Measurements from ENCODE around the gene EZH2. TPM values are rescaled to one million over a fixed set of nuclear protein-coding genes. Genes with fewer than 3 reads are reported as not detected.

Gene EZH2
- total RNA-seq, 1 donor from 2014 or later = 10.6 TPM

- Mint-ChIP-seq H3K27me3 (ENCODE audit: low read depth) (no peaks in the 10 kb centered on the region), H3K36me3 (ENCODE audit: low read depth) (peaks cover 5% of the 10 kb centered on the region), H3K9me3 (ENCODE audit: low read depth) (peaks cover 13% of the 10 kb centered on the region), H3K4me1 (ENCODE audit: low read depth) (peaks cover 2% of the 10 kb centered on the region), H3K4me3 (ENCODE audit: unreplicated experiment) (no peak overlapping the region), H3K27ac (ENCODE audit: unreplicated experiment) (no peak overlapping the region)
- DNase-seq (ENCODE audit: low spot score) = no peak
- TF ChIP-seq CTCF (IDR thresholded peaks at IDR 0.05) = no peak
These were observed 13.1 kb downstream of the EZH2 start for GRCh38 chr7:148871030-148871429.

- Mint-ChIP-seq H3K27ac (ENCODE audit: unreplicated experiment) (no peak overlapping the region), H3K27me3 (ENCODE audit: low read depth) (no peaks in the 10 kb centered on the region), H3K4me1 (ENCODE audit: low read depth) (peaks cover 5% of the 10 kb centered on the region), H3K36me3 (ENCODE audit: low read depth) (peaks cover 5% of the 10 kb centered on the region), H3K4me3 (ENCODE audit: unreplicated experiment) (no peak overlapping the region), H3K9me3 (ENCODE audit: low read depth) (peaks cover 13% of the 10 kb centered on the region)
- no peak for DNase-seq (ENCODE audit: low spot score)
- TF ChIP-seq CTCF (IDR thresholded peaks at IDR 0.05) = no peak
These were observed 15.8 kb downstream of the EZH2 start for GRCh38 chr7:148868378-148868674.

GRCh38 chr7:148867596-148868377 is 16.3 kb downstream of the EZH2 start:
- Mint-ChIP-seq H3K27ac (ENCODE audit: unreplicated experiment) (no peak overlapping the region), H3K4me1 (ENCODE audit: low read depth) (peaks cover 5% of the 10 kb centered on the region), H3K36me3 (ENCODE audit: low read depth) (peaks cover 5% of the 10 kb centered on the region), H3K27me3 (ENCODE audit: low read depth) (no peaks in the 10 kb centered on the region), H3K4me3 (ENCODE audit: unreplicated experiment) (no peak overlapping the region), H3K9me3 (ENCODE audit: low read depth) (peaks cover 13% of the 10 kb centered on the region)
- no peak for DNase-seq (ENCODE audit: low spot score)
- no peak for TF ChIP-seq CTCF (IDR thresholded peaks at IDR 0.05)

GRCh38 chr7:148866362-148866761 is 17.7 kb downstream of the EZH2 start:
- Mint-ChIP-seq H3K27me3 (ENCODE audit: low read depth) (no peaks in the 10 kb centered on the region), H3K27ac (ENCODE audit: unreplicated experiment) (no peak overlapping the region), H3K4me3 (ENCODE audit: unreplicated experiment) (no peak overlapping the region), H3K9me3 (ENCODE audit: low read depth) (peaks cover 13% of the 10 kb centered on the region), H3K36me3 (ENCODE audit: low read depth) (peaks cover 5% of the 10 kb centered on the region), H3K4me1 (ENCODE audit: low read depth) (peaks cover 5% of the 10 kb centered on the region)
- DNase-seq (ENCODE audit: low spot score) = no peak
- no peak for TF ChIP-seq CTCF (IDR thresholded peaks at IDR 0.05)

GRCh38 chr7:148865283-148865682 is 18.8 kb downstream of the EZH2 start:
- H3K4me3 Mint-ChIP-seq (ENCODE audit: unreplicated experiment) = no peak overlapping the region
- peaks cover 13% of the 10 kb centered on the region for H3K9me3 Mint-ChIP-seq (ENCODE audit: low read depth)
- H3K27me3 Mint-ChIP-seq (ENCODE audit: low read depth) = no peaks in the 10 kb centered on the region
- TF ChIP-seq CTCF (IDR thresholded peaks at IDR 0.05) = no peak
- no peak overlapping the region for H3K27ac Mint-ChIP-seq (ENCODE audit: unreplicated experiment)
- peaks cover 5% of the 10 kb centered on the region for H3K4me1 Mint-ChIP-seq (ENCODE audit: low read depth)
- peaks cover 5% of the 10 kb centered on the region for H3K36me3 Mint-ChIP-seq (ENCODE audit: low read depth)
- no peak for DNase-seq (ENCODE audit: low spot score)

All from chondrocyte (in vitro differentiated cells).